AG10803 (cell line): ENCODE results near the gene POU2F1.

ENCODE experiments used
- DNase-seq: peaks from one replicate; pipeline ENCODE4 v3.0.0; 2010; ENCODE audit warnings: low read depth
- H3K4me3 ChIP-seq: 2 replicates; pipeline ENCODE4 v1.5.1; 2011; ENCODE audit warnings: mild to moderate bottlenecking, low read length, control low read depth
- CTCF ChIP-seq: conservative IDR thresholded peaks from 2 replicates; pipeline ENCODE4 v1.5.1; 2011; ENCODE audit warnings: mild to moderate bottlenecking, low read length, control low read depth, inconsistent platforms

The POU2F1 gene

GRCh38 chr1:167196166-167196565, 24.5 kb upstream of the POU2F1 start:
- H3K4me3 ChIP-seq, result no peak overlapping the region
- peak; percentile 4 for DNase-seq
- TF ChIP-seq CTCF, result no peak

GRCh38 chr1:167197236-167197635, 23.4 kb upstream of the POU2F1 start:
- DNase-seq, result no peak
- TF ChIP-seq CTCF, result no peak

GRCh38 chr1:167197692-167198091, 23.0 kb upstream of the POU2F1 start:
- H3K4me3 ChIP-seq, result no peak overlapping the region
- no peak for TF ChIP-seq CTCF
- no peak for DNase-seq

More at GRCh38 chr1:167197236-167197635, 23.4 kb upstream of the POU2F1 start:
- no peak overlapping the region for H3K4me3 ChIP-seq

GRCh38 chr1:167198518-167199133, 22.1 kb upstream of the POU2F1 start:
- no peak overlapping the region for H3K4me3 ChIP-seq
- DNase-seq, result no peak
- no peak for TF ChIP-seq CTCF

GRCh38 chr1:167199656-167200055, 21.0 kb upstream of the POU2F1 start:
- H3K4me3 ChIP-seq, result no peak overlapping the region
- no peak for TF ChIP-seq CTCF
- no peak for DNase-seq

GRCh38 chr1:167200272-167200671, 20.4 kb upstream of the POU2F1 start:
- DNase-seq, result no peak
- TF ChIP-seq CTCF, result no peak
- no peak overlapping the region for H3K4me3 ChIP-seq

GRCh38 chr1:167200749-167201148, 19.9 kb upstream of the POU2F1 start:
- DNase-seq, result no peak
- TF ChIP-seq CTCF, result no peak

More at GRCh38 chr1:167200749-167201148, 19.9 kb upstream of the POU2F1 start:
- no peak overlapping the region for H3K4me3 ChIP-seq
